ENCODE measurements around the gene CDKN2AIP.

Gene CDKN2AIP

GRCh38 chr4:183444214-183445096, at the start of gene CDKN2AIP:
CDKN2AIP (plus strand) TSS chr4:183444636; CDS start chr4:183444798, 162 bp downstream.
- peak; percentile 70 for DNase-seq

GRCh38 chr4:183395395-183395794, 49.0 kb upstream of the CDKN2AIP start:
- DNase-seq: no peak

- no peak for DNase-seq
Observed at GRCh38 chr4:183396227-183396637, 48.2 kb upstream of the CDKN2AIP start.

GRCh38 chr4:183397741-183398297, 46.6 kb upstream of the CDKN2AIP start:
- DNase-seq: no peak

GRCh38 chr4:183398298-183399125, 45.9 kb upstream of the CDKN2AIP start:
- DNase-seq: peak; percentile 43

GRCh38 chr4:183399126-183399522, 45.3 kb upstream of the CDKN2AIP start:
- DNase-seq: no peak

- no peak for DNase-seq
Observed at GRCh38 chr4:183399616-183400015, 44.8 kb upstream of the CDKN2AIP start.

- no peak for DNase-seq
Observed at GRCh38 chr4:183400035-183400434, 44.4 kb upstream of the CDKN2AIP start.

- DNase-seq: no peak
Observed at GRCh38 chr4:183401473-183401872, 43.0 kb upstream of the CDKN2AIP start.

- DNase-seq: no peak
Observed at GRCh38 chr4:183402771-183403170, 41.7 kb upstream of the CDKN2AIP start.

GRCh38 chr4:183403486-183403885, 41.0 kb upstream of the CDKN2AIP start:
- DNase-seq: no peak

- DNase-seq: no peak
Observed at GRCh38 chr4:183403961-183404360, 40.5 kb upstream of the CDKN2AIP start.

GRCh38 chr4:183405303-183405702, 39.1 kb upstream of the CDKN2AIP start:
- no peak for DNase-seq

- peak; percentile 48 for DNase-seq
Observed at GRCh38 chr4:183407128-183407585, 37.3 kb upstream of the CDKN2AIP start.

- DNase-seq: no peak
Observed at GRCh38 chr4:183407635-183408464, 36.6 kb upstream of the CDKN2AIP start.

GRCh38 chr4:183408796-183409195, 35.6 kb upstream of the CDKN2AIP start:
- no peak for DNase-seq

GRCh38 chr4:183409483-183409882, 35.0 kb upstream of the CDKN2AIP start:
- no peak for DNase-seq

- DNase-seq: no peak
Observed at GRCh38 chr4:183409934-183410333, 34.5 kb upstream of the CDKN2AIP start.

GRCh38 chr4:183411291-183411861, 33.1 kb upstream of the CDKN2AIP start:
- DNase-seq: no peak

- DNase-seq: no peak
Observed at GRCh38 chr4:183412821-183413220, 31.6 kb upstream of the CDKN2AIP start.

GRCh38 chr4:183413234-183414200, 30.9 kb upstream of the CDKN2AIP start:
- DNase-seq: no peak

Measured in NCI-H526 treated with DMSO at 0.1 percent for 48 hours (cell line).